Smooth muscle cell (in vitro differentiated cells): ENCODE measurements around the gene MRPL49. TPM values are rescaled to one million over a fixed set of nuclear protein-coding genes. Genes with fewer than 3 reads are reported as not detected.

Experiments
- DNase-seq: peaks from one replicate; lab custom pipeline; 2025; ENCODE audit not compliant: unreplicated experiment; lab: John Stamatoyannopoulos, UW
- H2AFZ ChIP-seq: fragments of 200-600 bp; sonication (generic); 2 replicates; pipeline ENCODE4 v1.6.0; 2016; ENCODE audit warnings: antibody characterized with exemption, low read depth, mild to moderate bottlenecking
- H3F3A ChIP-seq: fragments of 200-600 bp; sonication (generic); 2 replicates; pipeline ENCODE4 v1.6.0; 2017; ENCODE audit warnings: antibody characterized with exemption, low read depth
- H3K27ac ChIP-seq: fragments of 200-600 bp; sonication (generic); 2 replicates; pipeline ENCODE4 v1.5.1; 2016; ENCODE audit warnings: low read depth, mild to moderate bottlenecking
- H3K27me3 ChIP-seq: fragments of 200-600 bp; sonication (generic); 2 replicates; pipeline ENCODE4 v1.6.1; 2016; ENCODE audit warnings: low read depth, mild to moderate bottlenecking
- H3K36me3 ChIP-seq: fragments of 200-600 bp; sonication (generic); 2 replicates; pipeline ENCODE4 v1.5.1; 2016; ENCODE audit warnings: low read depth
- H3K4me1 ChIP-seq: fragments of 200-600 bp; sonication (generic); 2 replicates; pipeline ENCODE4 v1.5.1; 2016; ENCODE audit warnings: low read depth
- H3K4me2 ChIP-seq: fragments of 200-600 bp; sonication (generic); 2 replicates; pipeline ENCODE4 v1.6.0; 2016; ENCODE audit warnings: mild to moderate bottlenecking
- H3K4me3 ChIP-seq: fragments of 200-600 bp; sonication (generic); 2 replicates; pipeline ENCODE4 v1.5.1; 2016; ENCODE audit warnings: mild to moderate bottlenecking
- H3K79me2 ChIP-seq: fragments of 200-600 bp; sonication (generic); 2 replicates; pipeline ENCODE4 v1.6.0; 2016; ENCODE audit warnings: low read depth, mild to moderate bottlenecking
- H3K9ac ChIP-seq: fragments of 200-600 bp; sonication (generic); 2 replicates; pipeline ENCODE4 v1.6.0; 2016; ENCODE audit warnings: low read depth
- H3K9me3 ChIP-seq: fragments of 200-600 bp; sonication (generic); replicated peaks from 2 replicates; pipeline ENCODE4 v1.5.1; 2016; ENCODE audit warnings: low read depth
- H4K20me1 ChIP-seq: fragments of 200-600 bp; sonication (generic); 2 replicates; pipeline ENCODE4 v1.6.0; 2016; ENCODE audit warnings: low read depth
- CTCF ChIP-seq: fragments of 200-600 bp; sonication (generic); IDR thresholded peaks from 2 replicates; pipeline ENCODE4 v1.5.1; 2017; ENCODE audit warnings: borderline replicate concordance, mild to moderate bottlenecking, antibody characterized with exemption; ENCODE audit not compliant: insufficient read depth, poor library complexity, severe bottlenecking
- WGBS: methylation state at CpG from one replicate; pipeline ENCODE4 v1.1.7; 2016; ENCODE audit warnings: low lambda C conversion rate; 5-methylcytosine and 5-hydroxymethylcytosine counted together
- polyA plus RNA-seq: library from polyadenylated mRNA; unstranded; fragments of >200 nt; fragmentation: Nextera tagmentation; extraction: Ambion mirVana; gene quantifications from 2 replicates; pipeline ENCODE4 v1.2.1, GENCODE V29; 2016
- total RNA-seq: library from RNA; depleted of rRNA; stranded (reverse); fragments of >200 nt; gene quantifications from 2 replicates; pipeline ENCODE4 v1.2.3, GENCODE V29; 2014

Gene MRPL49
- total and polyA plus RNA-seq, 2 experiments from 2014 or later: 43.0 to 55.4 TPM

DNA sequence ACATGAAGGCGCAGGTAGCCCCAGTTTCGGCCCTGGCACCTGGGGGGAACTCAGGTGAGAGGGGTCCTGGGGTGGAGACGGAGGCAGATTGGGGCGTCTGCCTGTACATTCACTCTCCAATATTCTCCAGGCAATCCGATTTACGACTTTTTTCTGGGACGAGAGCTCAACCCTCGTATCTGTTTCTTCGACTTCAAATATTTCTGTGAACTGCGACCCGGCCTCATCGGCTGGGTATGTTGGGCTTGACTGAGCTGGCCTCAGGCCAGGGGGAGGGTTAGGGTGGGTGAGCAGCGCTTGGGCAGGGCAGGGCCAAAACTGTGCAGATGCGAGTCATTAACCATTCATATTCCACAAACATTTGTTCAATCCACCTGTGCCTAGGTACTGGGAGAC is 8.8 kb upstream of the MRPL49 start:
- no peak overlapping the region for H2AFZ ChIP-seq
- H3K9ac ChIP-seq: peak overlapping the region; percentile 10
- peaks cover 5% of the 10 kb centered on the region for H3F3A ChIP-seq
- no peak for TF ChIP-seq CTCF
- H3K9me3 ChIP-seq: no peaks in the 10 kb centered on the region
- H3K4me1 ChIP-seq: peaks cover 22% of the 10 kb centered on the region
- DNase-seq: no peak
- peaks cover 16% of the 10 kb centered on the region for H3K79me2 ChIP-seq
- H3K4me2 ChIP-seq: peak overlapping the region; percentile 98
- H3K27me3 ChIP-seq: no peaks in the 10 kb centered on the region
- no peaks in the 10 kb centered on the region for H3K36me3 ChIP-seq
- peak overlapping the region; percentile 57 for H3K27ac ChIP-seq
- WGBS: 27% methylated on average over 14 of the region's 14 CpGs
- peaks cover 5% of the 10 kb centered on the region for H4K20me1 ChIP-seq
- peak overlapping the region; percentile 71 for H3K4me3 ChIP-seq

GRCh38 chr11:65113839-65114238 is 8.3 kb upstream of the MRPL49 start:
- no peaks in the 10 kb centered on the region for H3K27me3 ChIP-seq
- H3K9me3 ChIP-seq: no peaks in the 10 kb centered on the region
- peaks cover 5% of the 10 kb centered on the region for H4K20me1 ChIP-seq
- H3K79me2 ChIP-seq: peaks cover 16% of the 10 kb centered on the region
- H3K27ac ChIP-seq: no peak overlapping the region
- TF ChIP-seq CTCF: no peak
- H3K4me2 ChIP-seq: peak overlapping the region; percentile 98
- no peaks in the 10 kb centered on the region for H3K36me3 ChIP-seq
- peaks cover 22% of the 10 kb centered on the region for H3K4me1 ChIP-seq
- peak overlapping the region; percentile 71 for H3K4me3 ChIP-seq
- WGBS: 89% methylated on average over 6 of the region's 6 CpGs
- DNase-seq: no peak
- H3K9ac ChIP-seq: no peak overlapping the region
- H3F3A ChIP-seq: peaks cover 8% of the 10 kb centered on the region
- no peak overlapping the region for H2AFZ ChIP-seq

DNA sequence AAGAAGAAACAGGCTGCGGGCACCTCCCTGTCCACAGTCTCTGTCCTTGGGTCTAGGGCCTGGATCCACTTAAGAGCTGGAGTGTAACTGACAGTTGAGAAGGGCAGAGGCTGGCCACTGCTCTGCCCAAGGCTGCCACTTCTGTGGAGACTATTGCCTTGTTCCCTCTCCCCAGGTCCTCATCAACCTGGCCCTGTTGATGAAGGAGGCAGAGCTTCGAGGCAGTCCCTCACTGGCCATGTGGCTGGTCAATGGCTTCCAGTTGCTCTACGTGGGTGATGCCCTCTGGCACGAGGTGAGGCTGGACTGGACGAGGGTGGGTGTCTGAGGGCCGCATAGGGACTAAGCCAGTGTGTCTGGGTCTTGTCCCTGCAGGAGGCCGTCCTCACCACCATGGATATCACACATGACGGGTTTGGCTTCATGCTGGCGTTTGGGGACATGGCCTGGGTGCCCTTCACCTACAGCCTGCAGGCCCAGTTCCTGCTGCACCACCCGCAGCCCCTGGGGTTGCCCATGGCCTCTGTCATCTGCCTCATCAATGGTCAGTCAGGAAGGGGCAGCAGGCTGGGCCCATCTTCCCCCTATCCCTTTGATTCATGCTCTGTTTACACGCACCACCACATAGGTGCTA is 7.5 kb upstream of the MRPL49 start:
- H3K4me3 ChIP-seq: no peak overlapping the region
- 97% methylated on average over 11 of the region's 11 CpGs for WGBS
- peaks cover 5% of the 10 kb centered on the region for H4K20me1 ChIP-seq
- no peak overlapping the region for H3K4me2 ChIP-seq
- DNase-seq: no peak
- H3K36me3 ChIP-seq: no peaks in the 10 kb centered on the region
- no peak overlapping the region for H2AFZ ChIP-seq
- H3K27ac ChIP-seq: no peak overlapping the region
- no peak overlapping the region for H3K9ac ChIP-seq
- H3K9me3 ChIP-seq: no peaks in the 10 kb centered on the region
- TF ChIP-seq CTCF: no peak
- peaks cover 22% of the 10 kb centered on the region for H3K4me1 ChIP-seq
- peaks cover 16% of the 10 kb centered on the region for H3K79me2 ChIP-seq
- peaks cover 8% of the 10 kb centered on the region for H3F3A ChIP-seq
- H3K27me3 ChIP-seq: no peaks in the 10 kb centered on the region
